ENCODE results near the gene UHRF1. TPM values are rescaled to one million over a fixed set of nuclear protein-coding genes. Genes with fewer than 3 reads are reported as not detected.

The UHRF1 gene
- total and polyA plus RNA-seq, 2 of the 4 experiments (the other 2 are of a cell fraction) = 47.4 to 57.4 TPM

- ChIA-PET CTCF (no interaction called here), POLR2A (ENCODE audit: unreplicated experiment) (no interaction called here)
- Histone ChIP-seq H3K79me1 (ENCODE audit: low read depth in 1 of 2, low read length in 2 of 2) (peaks cover 4 to 41% of the 10 kb centered on the region in 2 experiments), H2BK15ac (ENCODE audit: low read depth, low read length) (no peak overlapping the region), H3K36me3 (ENCODE audit: control insufficient read depth, insufficient read depth, low read length) (peaks cover 26% of the 10 kb centered on the region), H3K14ac (replicated peaks; ENCODE audit: low read depth, low read length) (no peak overlapping the region), H3K27ac (ENCODE audit: insufficient read depth, low read length) (no peak overlapping the region), H3K4me1 (ENCODE audit: control insufficient read depth, insufficient read depth, low read length) (no peaks in the 10 kb centered on the region), H3K9ac (ENCODE audit: low read depth, low read length) (no peak overlapping the region), H3K4me2 (ENCODE audit: low read depth, low read length) (no peak overlapping the region), H2AK9ac (replicated peaks; ENCODE audit: low read depth, low read length, poor library complexity) (no peak overlapping the region), H2BK20ac (ENCODE audit: low read depth, low read length) (no peak overlapping the region), H3K4ac (ENCODE audit: low read depth, low read length) (no peak overlapping the region), H2AK5ac (ENCODE audit: low read depth, low read length) (no peak overlapping the region), H3K23ac (ENCODE audit: low read depth, low read length) (no peak overlapping the region), H3K18ac (ENCODE audit: low read depth, low read length) (no peak overlapping the region), H3K9me3 (ENCODE audit: control insufficient read depth, insufficient read depth, low read length) (no peaks in the 10 kb centered on the region), H4K5ac (ENCODE audit: low read depth, low read length) (no peak overlapping the region), H4K20me1 (ENCODE audit: insufficient read depth, low read length) (no peaks in the 10 kb centered on the region; the same call in 1 of the 2 replicates), H3K56ac (ENCODE audit: extremely low read depth, insufficient read depth, low read length) (no peak overlapping the region), H3K4me3 (ENCODE audit: insufficient read depth, low read depth, low read length) (no peak overlapping the region), H3K9me1 (ENCODE audit: insufficient read depth, low read length) (no peaks in the 10 kb centered on the region), H2BK120ac (ENCODE audit: low read depth, low read length) (no peak overlapping the region), H2BK5ac (ENCODE audit: low read depth, low read length, poor library complexity, severe bottlenecking) (no peak overlapping the region), H2AFZ (replicated peaks; ENCODE audit: low read length, poor library complexity) (no peak overlapping the region), H4K91ac (ENCODE audit: insufficient read depth, low read depth, low read length) (no peak overlapping the region), H3K27me3 (ENCODE audit: control insufficient read depth, insufficient read depth, low read length) (no peaks in the 10 kb centered on the region), H4K8ac (ENCODE audit: low read depth in 2 of 2, low read length in 2 of 2) (no peak overlapping the region)
- no peak for ATAC-seq (ENCODE audit: low read depth)
- dilution Hi-C loops (cut with HindIII; ENCODE audit: low sequenced_read_pairs, unreplicated experiment) = no loop called here
- no TSS peak for BruUV-seq (replicated peaks)
- intact Hi-C loops (cut with micrococcal nuclease) = no loop called here
- WGBS, 2 experiments (ENCODE audit: extremely low coverage in 2 of 2, insufficient read length in 1 of 2) = 81% methylated on average over 6 of the region's 11 CpGs; no CpG with 5 or more reads in 1 of the 2 experiments
- no peak for TF ChIP-seq MAZ (IDR thresholded peaks at IDR 0.05; ENCODE audit: borderline replicate concordance, low read depth, low read length)
- no peak for TF ChIP-seq CHD1 (IDR thresholded peaks at IDR 0.05; ENCODE audit: low read depth, low read length)
- no peak for TF ChIP-seq CEBPB (IDR thresholded peaks at IDR 0.05; ENCODE audit: low read depth, low read length)
- TF ChIP-seq NFE2L2 (IDR thresholded peaks at IDR 0.05; ENCODE audit: low read depth, low read length) = no peak
- TF ChIP-seq BHLHE40 (IDR thresholded peaks at IDR 0.05; ENCODE audit: low read depth, low read length) = no peak
- no peak for TF ChIP-seq MAFK (IDR thresholded peaks at IDR 0.05; ENCODE audit: low read depth, low read length)
- no peak for TF ChIP-seq USF2 (IDR thresholded peaks at IDR 0.05; ENCODE audit: low read depth, low read length)
- TF ChIP-seq RCOR1 (IDR thresholded peaks at IDR 0.05; ENCODE audit: insufficient replicate concordance, low read length) = no peak
- no peak for TF ChIP-seq SMC3 (IDR thresholded peaks at IDR 0.05; ENCODE audit: low read depth, low read length)
- no peak for TF ChIP-seq RAD21 (IDR thresholded peaks at IDR 0.05; ENCODE audit: low read length)
- TF ChIP-seq RFX5 (IDR thresholded peaks at IDR 0.05; ENCODE audit: low read depth, low read length) = no peak
- TF ChIP-seq CTCF (conservative IDR thresholded peaks at IDR 0.05; ENCODE audit: low read depth, low read length) = no peak
- no peak for TF ChIP-seq ELK1 (IDR thresholded peaks at IDR 0.05; ENCODE audit: borderline replicate concordance, low read depth, low read length)
- TF ChIP-seq MXI1 (IDR thresholded peaks at IDR 0.05; ENCODE audit: borderline replicate concordance, low read depth, low read length) = no peak
- TF ChIP-seq POLR2A (IDR thresholded peaks at IDR 0.05; ENCODE audit: low read depth, low read length) = no peak
- TF ChIP-seq FOS (IDR thresholded peaks at IDR 0.05; ENCODE audit: low read depth, low read length) = no peak
- in situ Hi-C loops (cut with MboI; ENCODE audit: low sequenced_read_pairs) = no loop called here
- DNase-seq = no peak
Measured at GRCh38 chr19:4951656-4952055, 42.4 kb downstream of the UHRF1 start.
